HG03378 (cell line): Measurements from ENCODE around the gene ARRDC5.
"Not testable (repeated sequence)": the region's sequence is repeated elsewhere in the genome, so short reads cannot be mapped to it uniquely, and the experiment has no call there.

Experiments used
- ATAC-seq: cut with Tn5 transposase; IDR thresholded peaks from one replicate; pipeline ENCODE4 v1.9.1; 2021; ENCODE audit warnings: mild to moderate bottlenecking, moderate library complexity; ENCODE audit not compliant: unreplicated experiment

The ARRDC5 gene

DNA sequence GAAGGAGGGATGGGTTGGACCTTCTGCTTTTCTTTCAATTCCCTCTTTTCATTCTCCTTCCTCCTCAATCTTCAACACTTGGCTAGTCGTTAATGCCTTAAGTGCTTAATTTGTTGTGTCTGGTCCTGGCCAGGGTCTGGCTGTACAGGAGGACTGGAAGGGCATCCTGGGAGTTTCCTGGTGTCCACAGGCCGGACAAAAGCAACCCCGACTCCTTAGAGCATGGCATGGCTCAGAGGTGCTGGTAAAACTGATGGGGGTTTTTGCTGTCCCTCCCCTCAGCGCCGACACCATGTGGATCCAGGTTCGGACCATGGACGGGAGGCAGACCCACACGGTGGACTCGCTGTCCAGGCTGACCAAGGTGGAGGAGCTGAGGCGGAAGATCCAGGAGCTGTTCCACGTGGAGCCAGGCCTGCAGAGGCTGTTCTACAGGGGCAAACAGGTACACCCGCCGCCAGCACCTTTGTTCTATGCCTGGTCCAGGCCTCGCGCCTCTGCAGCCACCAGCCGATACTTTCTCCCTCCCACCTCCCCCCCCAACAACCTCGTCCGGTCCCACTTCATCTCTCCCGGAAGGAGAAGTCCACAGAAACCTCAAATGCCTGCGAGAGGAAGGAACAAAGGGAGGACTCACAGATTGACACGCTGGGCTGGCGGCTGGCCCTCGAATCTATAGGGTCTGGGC is 8.0 kb upstream of the ARRDC5 start:
- no peak for ATAC-seq

DNA sequence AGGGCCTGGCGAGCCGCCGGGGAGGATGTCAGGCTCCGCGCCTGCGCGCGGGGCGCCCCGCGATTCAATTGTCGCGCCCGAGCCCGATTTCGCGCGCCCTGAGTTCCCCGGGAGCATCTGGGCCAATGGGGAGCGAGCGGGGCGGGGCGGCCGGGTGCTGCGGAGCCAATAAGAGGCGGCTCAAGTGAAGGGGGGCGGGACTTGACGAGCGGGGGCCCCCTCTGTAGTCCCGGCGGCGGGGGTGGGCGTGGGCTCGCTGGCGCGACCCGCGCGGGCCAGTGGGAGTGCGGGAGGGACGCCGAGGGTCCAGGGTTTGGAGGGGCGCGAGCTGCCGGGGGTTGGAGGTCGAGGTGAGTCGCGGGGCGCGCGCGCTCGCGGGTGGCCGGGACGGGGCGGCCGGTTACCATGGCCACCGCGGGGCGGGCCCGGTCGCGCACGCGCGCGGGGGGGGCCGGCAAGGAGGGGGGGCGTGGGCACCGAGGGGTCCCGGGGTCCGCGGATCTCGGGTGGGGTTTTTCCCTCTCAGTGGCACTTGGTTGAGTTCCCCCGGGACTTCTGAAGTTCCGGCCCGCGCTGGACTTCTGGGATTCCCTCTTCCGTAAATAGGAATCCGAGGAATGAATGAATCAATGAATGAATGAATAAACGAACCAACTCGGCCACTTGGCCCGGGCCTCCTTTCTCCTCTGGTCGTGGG is 7.3 kb upstream of the ARRDC5 start:
- no peak for ATAC-seq

DNA sequence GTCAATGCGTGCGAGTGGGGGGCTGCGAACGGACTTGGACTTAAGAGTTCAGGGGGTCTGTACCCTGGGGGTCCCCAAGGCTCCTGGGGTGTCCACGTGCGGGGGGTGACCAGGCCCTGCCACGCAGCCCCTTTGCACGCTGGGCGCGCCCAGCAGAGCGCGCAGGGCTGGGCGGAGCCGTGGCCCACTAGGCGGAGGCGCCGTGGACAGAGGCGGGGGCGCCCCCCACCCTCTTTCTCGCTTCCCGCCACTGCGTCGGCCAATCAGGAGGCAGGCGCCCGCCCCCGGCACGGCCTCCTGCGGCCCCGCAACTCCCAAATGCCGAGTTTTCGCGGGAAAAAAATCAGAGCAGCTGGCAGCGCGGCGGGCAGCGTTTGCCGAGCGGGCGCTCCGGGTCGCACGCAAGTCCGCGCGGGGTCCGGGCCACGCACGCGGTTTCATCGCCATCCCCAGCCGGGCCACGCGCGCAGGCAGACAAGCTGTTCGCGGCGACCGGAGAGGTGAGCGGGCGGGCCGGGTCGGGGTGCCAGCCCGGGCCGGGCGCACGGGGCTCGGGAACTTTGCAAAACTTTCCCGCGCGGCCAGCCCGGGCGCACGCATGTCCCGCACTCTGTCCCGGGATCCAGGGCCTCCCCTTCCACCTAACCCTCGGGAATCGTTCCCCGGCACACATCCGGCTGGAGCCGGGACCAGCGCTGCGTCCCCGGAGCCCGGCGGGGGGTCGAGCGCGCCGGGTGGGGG is 6.6 kb upstream of the ARRDC5 start, which contains the start of gene UHRF1:
Gene UHRF1, plus strand, starts transcription at position 346 of the 741 bp plus-strand sequence. CDS start 1,385 bp downstream, outside the sequence.
- no peak for ATAC-seq

DNA sequence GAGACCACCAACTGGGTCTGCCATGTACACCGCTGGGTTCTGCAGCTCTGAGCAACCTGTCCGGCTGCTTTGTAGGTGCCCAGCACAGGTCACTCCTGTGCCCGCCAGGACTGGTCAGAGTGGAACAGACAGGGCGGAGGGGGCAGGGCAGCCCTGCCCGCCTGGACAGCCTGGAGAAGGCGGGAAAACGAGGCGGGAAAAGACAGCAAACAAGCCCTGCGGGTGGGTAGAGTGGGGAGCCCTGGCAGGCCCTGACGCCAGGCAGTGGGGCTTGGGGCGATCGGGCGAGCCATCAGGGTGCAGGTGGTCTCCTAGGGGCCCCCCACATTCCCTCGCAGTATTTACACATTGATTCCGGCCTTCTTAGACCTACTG is 6.1 kb upstream of the ARRDC5 start:
- no peak for ATAC-seq

DNA sequence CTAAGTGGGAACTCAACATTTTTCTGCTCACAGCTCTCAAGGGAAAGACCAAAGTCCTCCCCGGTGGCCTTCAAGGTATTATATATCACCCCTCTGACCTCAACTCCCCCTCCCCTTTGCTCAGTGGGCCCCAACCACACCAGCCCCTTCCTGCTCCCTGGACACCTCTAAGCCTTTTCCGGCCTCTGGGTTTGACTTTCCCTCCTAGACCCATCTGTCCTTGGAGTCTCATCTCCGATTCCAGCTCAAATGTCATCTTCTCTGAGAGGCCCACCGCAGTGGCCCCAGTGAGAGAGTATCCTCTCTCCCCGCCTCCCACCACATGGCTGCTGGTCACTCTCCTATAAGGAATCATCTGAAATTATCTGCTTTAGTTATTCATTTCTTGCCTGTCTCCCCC is 5.7 kb upstream of the ARRDC5 start:
- no peak for ATAC-seq

DNA sequence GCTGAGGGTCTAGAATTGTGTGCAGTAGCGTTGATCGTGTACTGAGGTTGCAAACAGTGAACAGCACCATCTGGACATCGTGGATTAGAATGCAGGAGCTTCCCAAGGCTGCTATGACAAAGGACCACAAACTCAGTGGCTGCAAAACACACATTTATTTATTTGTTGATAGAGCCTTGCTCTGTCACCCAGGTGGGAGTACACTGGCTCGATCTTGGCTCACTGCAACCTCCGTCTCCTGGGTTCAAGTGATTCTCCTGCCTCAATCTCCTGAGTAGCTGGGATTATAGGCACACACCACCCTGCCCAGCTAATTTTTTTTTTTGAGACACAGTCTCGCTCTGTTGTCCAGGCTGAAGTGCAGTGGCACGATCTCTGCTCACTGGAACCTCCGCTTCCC is 4.3 kb upstream of the ARRDC5 start:
- no peak for ATAC-seq

DNA sequence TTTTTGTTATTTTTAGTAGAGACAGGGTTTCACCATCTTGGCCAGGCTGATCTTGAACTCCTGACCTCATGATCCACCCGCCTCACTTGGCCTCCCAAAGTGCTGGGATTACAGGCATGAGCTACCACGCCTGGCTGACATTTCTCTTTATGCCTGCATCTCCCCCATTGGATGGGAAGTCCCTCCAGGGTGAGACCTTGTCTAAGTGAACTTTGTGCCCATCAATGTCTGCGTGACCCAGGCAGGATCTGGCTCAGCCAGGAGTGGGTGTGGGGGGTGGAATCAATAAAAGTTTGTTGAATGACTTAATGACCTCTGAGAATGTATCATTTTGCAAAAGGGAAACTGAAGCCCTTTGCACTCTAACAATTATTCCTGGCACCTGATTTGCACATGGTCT is 1.8 kb upstream of the ARRDC5 start:
- ATAC-seq = no peak

DNA sequence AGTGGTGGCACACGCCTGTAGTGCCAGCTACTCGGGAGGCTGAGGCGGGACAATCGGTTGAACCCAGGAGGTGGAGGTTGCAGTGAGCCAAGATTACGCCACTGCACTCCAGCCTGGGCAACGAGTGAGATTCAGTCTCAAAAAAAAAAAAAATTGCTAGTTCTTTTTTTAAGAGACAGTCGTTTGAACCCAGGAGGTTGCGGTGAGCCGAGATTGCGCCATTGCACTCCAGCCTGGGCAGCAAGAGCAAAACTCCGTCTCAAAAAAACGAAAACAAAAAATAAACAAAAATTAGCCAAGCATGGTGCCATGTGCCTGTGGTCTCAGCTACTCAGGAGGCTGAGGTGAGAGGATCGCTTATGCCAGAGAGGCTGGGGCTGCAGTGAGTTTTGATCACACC is 1.8 kb downstream of the ARRDC5 start:
- not testable (repeated sequence) for ATAC-seq

DNA sequence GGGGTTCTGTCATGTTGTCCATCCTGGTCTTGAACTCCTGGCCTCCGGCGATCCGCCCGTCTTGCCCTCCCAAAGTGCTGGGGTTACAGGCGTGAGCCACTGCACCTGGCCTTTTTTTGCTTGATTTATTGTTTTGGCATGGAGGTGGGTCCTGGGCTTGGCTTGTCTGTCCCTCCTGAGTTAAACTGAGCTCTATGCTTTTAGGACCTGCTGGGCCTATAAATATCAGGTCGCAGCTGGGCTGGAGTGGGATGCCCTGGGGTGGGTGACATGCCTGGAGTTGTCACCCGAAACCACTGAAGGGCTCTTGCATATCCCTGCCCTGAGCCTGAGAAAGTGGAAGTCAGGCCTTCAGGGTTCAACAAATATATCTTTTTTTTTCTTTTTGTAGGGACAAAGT is 5.5 kb downstream of the ARRDC5 start:
- ATAC-seq = no peak

DNA sequence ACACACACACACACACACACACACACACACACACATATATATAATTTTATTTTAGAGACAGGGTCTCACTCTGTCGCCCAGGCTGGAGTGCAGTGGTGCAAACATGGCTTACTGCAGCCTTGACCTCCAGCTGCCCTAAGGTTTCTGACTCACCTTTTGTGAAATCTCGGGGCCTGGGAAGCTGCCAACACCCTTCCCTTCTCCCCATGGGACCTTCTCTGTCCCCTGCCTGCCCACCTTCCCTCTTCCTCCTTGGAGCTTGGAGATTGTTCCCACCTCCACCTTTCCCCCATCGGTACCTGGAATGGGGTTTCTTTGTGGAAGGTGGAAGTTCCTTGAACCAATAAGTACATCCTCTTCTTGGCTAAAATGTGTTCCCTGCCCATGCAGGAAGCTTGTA is 6.3 kb downstream of the ARRDC5 start:
- ATAC-seq = no peak

DNA sequence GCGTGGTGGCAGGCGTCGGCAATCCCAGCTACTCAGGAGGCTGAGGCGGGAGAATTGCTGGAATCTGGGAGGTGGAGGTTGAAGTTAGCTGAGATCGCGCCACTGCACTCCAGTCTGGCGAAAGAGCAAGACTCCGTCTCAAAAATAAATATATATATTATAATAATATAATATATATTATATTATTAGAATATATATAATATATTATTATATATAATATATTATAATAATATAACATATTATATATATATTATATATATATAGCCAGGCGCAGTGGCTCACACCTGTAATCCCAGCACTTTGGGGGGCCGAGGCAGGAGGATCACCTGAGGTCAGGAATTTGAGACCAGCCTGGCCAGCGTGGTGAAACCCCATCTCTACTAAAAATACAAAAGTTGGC is 9.7 kb downstream of the ARRDC5 start:
- ATAC-seq = not testable (repeated sequence)

DNA sequence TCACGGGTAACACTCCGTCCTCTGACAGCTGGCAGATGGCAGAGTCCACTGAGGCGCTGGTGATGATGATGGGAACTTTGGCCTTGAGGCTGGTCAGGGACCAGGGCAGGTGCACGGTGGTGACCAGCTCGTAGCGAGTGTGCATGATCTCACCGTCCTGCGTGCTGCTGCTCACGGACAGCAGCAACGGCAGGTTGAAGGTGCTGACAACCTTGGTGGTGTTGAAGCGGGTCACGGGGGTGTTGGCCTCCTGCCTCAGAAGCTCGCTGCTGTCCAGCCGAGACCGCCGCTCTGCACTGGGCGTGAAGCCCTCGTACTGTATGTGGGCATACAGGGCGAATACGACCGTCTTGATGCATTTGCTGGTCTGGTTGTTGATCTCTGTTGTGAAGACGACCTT is 11.6 kb downstream of the ARRDC5 start:
- ATAC-seq = no peak

DNA sequence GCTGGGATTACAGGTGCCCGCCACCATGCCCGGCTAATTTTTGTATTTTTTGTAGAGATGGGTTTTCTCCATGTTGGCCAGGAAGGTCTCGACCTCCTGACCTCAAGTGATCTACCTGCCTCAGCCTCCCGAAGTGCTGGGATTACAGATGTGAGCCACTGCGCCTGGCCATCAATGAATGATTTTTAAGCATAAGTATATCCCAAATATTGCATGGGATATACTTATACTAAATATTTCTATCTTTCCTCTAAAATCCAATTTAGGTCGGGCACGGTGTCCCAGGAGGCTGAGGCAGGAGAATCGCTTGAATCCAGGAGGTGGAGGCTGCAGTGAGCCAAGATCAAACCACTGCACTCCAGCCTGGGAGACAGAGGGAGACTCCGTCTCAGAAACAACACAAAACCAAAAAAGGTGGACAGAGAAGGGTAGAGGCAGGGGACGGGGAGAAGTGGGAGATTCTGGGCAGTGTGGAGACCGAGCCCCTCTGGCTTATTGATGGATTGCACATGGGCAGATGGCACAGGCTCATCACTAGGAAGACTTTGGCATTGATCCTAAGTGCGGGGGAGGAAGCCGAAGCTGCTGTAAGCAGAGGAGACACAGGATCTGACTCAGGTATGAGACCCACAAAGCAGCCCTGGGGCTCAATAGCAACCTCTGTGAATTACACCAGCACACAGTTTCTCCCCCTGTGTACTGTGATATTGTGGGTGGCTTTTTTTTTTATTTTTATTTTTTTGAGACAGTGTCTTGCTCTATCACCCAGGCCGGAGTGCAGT is 13.5 kb downstream of the ARRDC5 start:
- ATAC-seq = no peak

DNA sequence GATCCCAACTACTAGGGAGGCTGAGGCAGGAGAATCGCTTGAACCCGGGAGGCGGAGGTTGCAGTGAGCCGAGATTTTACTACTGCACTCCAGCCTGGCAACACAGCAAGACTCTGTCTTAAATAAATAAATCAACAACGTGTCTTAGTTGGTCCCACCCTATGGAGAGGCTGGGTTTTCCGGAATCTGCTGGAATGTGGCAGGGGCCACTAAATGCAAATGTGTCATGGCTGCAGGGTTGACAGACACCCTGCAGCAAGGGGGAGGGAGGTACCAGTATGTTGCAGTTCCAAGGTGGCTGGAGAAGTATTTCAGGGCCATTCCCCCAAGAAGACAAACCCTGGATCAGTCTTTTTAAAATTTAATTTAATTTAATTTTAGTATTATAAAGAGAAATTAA is 14.9 kb downstream of the ARRDC5 start:
- ATAC-seq = not testable (repeated sequence)

DNA sequence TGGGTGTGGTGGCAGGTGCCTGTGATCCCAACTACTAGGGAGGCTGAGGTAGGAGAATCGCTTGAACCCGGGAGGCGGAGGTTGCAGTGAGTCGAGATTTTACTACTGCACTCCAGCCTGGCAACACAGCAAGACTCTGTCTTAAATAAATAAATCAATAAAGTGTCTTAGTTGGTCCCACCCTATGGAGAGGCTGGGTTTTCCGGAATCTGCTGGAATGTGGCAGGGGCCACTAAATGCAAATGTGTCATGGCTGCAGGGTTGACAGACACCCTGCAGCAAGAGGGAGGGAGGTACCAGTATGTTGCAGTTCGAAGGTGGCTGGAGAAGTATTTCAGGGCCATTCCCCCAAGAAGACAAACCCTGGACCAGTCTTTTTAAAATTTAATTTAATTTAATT is 17.7 kb downstream of the ARRDC5 start:
- ATAC-seq = not testable (repeated sequence)

DNA sequence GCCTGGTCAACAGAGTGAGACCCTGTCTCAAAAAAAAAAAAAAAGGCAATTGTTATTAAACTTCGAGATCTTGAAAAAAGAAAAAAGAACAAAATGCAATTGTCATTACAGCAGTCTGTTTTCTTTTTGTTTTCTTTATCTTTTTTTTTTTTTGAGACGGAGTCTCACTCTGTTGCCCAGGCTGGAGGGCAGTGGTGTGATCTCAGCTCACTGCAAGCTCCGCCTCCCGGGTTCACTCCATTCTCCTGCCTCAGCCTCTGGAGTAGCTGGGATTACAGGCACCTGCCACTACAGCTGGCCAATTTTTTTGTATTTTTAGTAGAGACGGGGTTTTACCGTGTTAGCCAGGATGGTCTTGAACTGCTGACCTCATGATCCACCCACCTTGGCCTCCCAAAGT is 19.8 kb downstream of the ARRDC5 start:
- ATAC-seq = not testable (repeated sequence)

DNA sequence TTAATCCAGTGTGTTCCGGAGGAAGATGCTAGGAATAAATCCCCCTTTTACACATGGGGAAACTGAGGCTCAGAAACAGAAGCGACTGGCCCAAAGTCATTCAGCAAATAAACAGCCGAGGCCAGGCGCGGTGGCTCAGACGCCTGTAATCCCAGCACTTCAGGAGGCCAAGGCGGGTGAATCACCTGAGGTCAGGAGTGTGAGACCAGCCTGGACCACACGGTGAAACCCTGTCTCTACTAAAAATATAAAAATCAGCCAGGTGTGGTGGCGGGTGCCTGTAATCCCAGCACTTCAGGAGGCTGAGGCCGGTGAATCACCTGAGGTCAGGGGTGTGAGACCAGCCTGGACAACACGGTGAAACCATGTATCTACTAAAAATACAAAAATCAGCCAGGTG is 23.7 kb downstream of the ARRDC5 start:
- no peak for ATAC-seq

DNA sequence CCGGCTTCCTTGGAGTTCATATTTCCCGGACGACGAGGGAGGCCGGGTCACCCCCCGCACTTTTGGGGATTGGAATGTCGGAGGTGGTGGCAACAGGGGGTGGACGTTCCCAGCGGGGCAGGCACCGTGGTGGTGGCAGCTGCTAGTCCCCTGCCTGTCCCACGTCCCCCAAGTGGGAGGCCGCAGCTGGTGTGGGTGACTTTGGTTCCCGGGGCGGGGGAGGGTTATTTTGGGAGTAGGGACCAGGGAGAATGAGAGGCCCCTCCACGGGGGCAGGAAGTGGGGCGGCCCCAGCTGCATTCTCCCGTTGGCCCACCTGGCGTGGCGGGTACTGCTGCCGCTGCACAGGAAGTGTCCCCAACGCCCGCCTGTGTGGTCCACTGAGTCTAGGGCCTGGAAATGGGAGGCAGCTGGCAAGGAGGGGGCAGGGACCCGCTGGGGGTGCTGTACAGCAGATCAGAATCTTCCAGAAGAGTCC is 24.2 kb downstream of the ARRDC5 start:
- ATAC-seq = no peak

DNA sequence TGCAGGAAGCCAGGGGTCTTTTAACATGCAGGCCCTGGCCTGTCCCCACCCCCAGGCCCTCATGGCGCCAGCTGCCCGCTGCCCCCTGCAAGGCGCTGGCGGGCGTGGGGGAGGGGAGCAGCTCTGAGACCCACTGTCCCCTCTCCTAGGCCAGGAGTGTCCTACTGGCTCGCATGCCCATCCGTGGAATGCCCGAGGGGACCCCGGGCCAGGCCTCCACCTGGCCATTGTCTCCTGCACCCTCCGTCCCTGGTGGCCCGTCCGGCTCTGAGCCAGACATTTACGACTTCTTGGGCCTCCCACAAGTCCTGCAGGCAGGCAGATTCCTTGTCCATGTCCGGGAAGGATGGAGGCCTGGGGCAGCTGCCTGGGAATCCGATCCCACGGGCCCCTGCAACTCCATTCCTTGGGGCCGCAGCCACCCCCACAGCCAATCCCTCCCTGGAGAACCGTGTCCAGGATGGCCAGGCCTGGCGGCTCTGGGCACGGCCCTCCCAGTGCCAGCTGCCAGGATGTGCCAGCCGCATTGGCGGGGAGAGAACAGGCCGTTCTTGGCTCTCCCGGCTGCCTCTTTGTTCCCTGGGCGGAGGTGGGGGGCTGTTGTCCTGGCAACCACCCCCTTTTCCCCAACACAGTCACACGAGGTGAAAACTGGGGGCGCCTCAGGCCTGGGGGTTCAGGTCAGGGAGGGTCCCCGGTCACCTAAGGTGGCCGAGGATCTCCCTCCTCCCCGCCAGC is 24.8 kb downstream of the ARRDC5 start:
- no peak for ATAC-seq

DNA sequence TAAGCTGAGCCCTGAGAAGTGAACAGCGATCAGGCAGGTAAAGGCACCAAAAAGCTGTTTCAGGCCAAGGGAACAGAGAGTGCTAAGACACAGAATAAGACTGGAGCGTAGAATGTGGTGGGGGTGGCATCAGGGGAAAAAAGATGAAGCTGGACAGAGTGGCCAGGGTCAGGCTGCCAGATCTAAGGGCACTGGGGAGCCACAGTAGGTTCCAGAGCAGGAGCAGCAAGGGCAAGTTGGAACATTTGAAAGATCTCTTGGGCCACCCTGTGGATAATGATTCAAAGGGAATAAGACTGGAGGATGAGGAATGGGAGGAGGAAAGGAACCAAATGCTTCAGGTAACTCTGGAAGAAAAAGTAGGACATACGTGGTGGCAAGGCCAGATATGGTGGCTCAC is 28.8 kb downstream of the ARRDC5 start:
- no peak for ATAC-seq
